CD4-positive, alpha-beta T cell (primary cell): Measurements from ENCODE around the gene HDAC7. TPM values are rescaled to one million over a fixed set of nuclear protein-coding genes. Genes with fewer than 3 reads are reported as not detected.

ENCODE experiments used
- ATAC-seq: fragments of 200-7000 bp; cut with Tn5 transposase; one replicate; pipeline ENCODE4 v1.10.0; 2022; ENCODE audit warnings: mild to moderate bottlenecking; ENCODE audit not compliant: poor library complexity
- CTCF ChIA-PET: fragments of 350-600 bp; sonication (Branson Sonifier 250); formaldehyde crosslinking; loops from one replicate; lab custom pipeline; 2021; ENCODE audit warnings: antibody characterized with exemption, inconsistent platforms; lab: Charles Lee
- POLR2A ChIA-PET: fragments of 350-600 bp; sonication (Branson Sonifier 250); formaldehyde crosslinking; loops from one replicate; lab custom pipeline; 2021; ENCODE audit warnings: antibody characterized with exemption, inconsistent platforms; lab: Charles Lee
- DNase-seq, 14 experiments: peaks; one replicate each; pipeline ENCODE4 v3.0.0-alpha.2; 2013 to 2020; ENCODE audit warnings: mixed read lengths in 2 of 14
- H3K27ac ChIP-seq, 2 donors: one replicate each; pipeline versions ENCODE4 v1.5.1 to v1.7.0; 2013; ENCODE audit warnings: low read length in 2 of 2, low read depth in 1 of 2, mild to moderate bottlenecking in 1 of 2
- H3K27me3 ChIP-seq, 2 experiments: 1 replicate in 1 of 2; 2 replicates in 1 of 2; pipeline versions ENCODE4 v1.6.1 to v1.7.0; 2013; ENCODE audit warnings: low read length in 2 of 2, control low read depth in 1 of 2, mild to moderate bottlenecking in 1 of 2, moderate library complexity in 1 of 2; ENCODE audit not compliant: insufficient read depth in 2 of 2, control insufficient read depth in 1 of 2
- H3K36me3 ChIP-seq: one replicate; pipeline ENCODE4 v1.6.1; 2013; ENCODE audit warnings: low read length, control low read depth; ENCODE audit not compliant: insufficient read depth
- H3K4me1 ChIP-seq: one replicate; pipeline ENCODE4 v1.6.1; 2013; ENCODE audit warnings: low read length, control low read depth; ENCODE audit not compliant: insufficient read depth
- H3K4me3 ChIP-seq: one replicate; pipeline ENCODE4 v1.5.1; 2013; ENCODE audit warnings: mild to moderate bottlenecking, low read length, moderate library complexity
- H3K9me3 ChIP-seq, 2 experiments: 1 replicate in 1 of 2; 2 replicates in 1 of 2; pipeline versions ENCODE4 v1.6.1 to v1.7.0; 2013; ENCODE audit warnings: low read length in 2 of 2, mild to moderate bottlenecking in 2 of 2, control low read depth in 1 of 2, moderate library complexity in 1 of 2; ENCODE audit not compliant: control insufficient read depth in 1 of 2, insufficient read depth in 1 of 2
- H3K27ac Mint-ChIP-seq: one replicate; pipeline ENCODE4 v1.8.0; 2020; ENCODE audit warnings: mixed read lengths
- H3K27me3 Mint-ChIP-seq: one replicate; pipeline ENCODE4 v1.8.0; 2021; ENCODE audit warnings: mixed read lengths
- H3K36me3 Mint-ChIP-seq: one replicate; pipeline ENCODE4 v1.8.0; 2021; ENCODE audit warnings: low read depth, mixed read lengths
- H3K4me1 Mint-ChIP-seq: one replicate; pipeline ENCODE4 v1.8.0; 2021; ENCODE audit warnings: low read depth, mixed read lengths
- H3K4me3 Mint-ChIP-seq: one replicate; pipeline ENCODE4 v1.8.0; 2020; ENCODE audit warnings: mild to moderate bottlenecking, mixed read lengths
- H3K9me3 Mint-ChIP-seq: one replicate; pipeline ENCODE4 v1.8.0; 2020; ENCODE audit warnings: mixed read lengths
- intact Hi-C, 2 experiments: fragments of 100-400 bp; cut with DNase I in 1 of 2; cut with micrococcal nuclease in 1 of 2; formaldehyde crosslinking; loops; one replicate each; pipeline versions ENCODE4 v1.15.1 to v1.9.0; 2023 to 2025; cut with DNase I, micrococcal nuclease
- total RNA-seq, 174 experiments: library from RNA in 2 of 174; stranded (reverse) in 2 of 174; gene quantifications; one replicate each; pipeline ENCODE4 v1.2.3 and lab custom pipeline; 2021 to 2026
- TF ChIP-seq, protein P1 (sequence below): fragments of 200-600 bp; IDR thresholded peaks from one replicate; pipeline ENCODE4 v1.8.0; 2022; ENCODE audit warnings: antibody characterized with exemption, mild to moderate bottlenecking

The HDAC7 gene
- total RNA-seq, 2 experiments from 2014 or later = 116 to 122 TPM

DNA sequence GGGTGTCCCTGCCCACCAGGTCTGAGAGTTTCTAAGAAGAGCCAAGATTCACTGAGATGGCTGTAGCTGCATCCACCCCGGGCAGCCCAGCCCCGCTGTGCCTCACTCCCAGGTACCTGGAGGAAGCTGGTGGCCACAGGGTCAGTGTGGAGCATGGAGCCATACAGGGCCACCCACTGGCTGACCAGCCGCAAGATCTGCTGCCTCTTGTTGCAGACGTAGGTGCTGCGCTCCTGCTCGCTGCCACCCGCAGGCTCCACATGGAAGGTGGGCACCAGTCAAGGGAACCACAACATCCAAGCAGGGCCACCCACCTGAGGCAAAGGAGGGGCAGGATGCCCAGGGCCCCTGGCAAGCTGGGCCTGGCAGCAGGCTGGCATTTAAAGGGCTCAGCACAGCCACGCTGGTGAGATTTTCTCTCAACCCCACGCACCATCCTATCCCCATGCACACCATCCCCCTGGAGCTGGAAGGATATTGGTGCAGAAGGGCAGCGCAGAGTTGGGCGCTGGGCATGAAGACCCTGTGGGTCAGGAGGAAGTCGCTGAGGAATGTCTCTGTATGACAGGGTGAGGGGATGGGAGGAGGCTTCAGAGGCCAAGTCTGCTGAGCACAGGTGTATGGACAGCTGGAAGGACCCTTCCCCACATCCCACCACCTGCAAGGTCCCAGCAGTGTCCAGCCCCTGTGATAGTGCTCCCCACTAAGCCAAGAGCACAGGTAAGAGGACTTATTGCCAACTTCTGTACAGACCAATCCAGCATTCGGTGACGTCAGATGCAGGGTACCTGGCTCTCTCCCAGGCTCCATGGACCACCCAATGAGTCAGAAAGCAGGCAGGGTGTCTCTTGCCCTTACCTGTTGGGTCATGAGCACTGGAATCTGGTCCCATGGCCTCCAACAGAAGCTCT, 71.9 kb downstream of the HDAC7 start:
- H3K27ac ChIP-seq = no peak overlapping the region
- POLR2A ChIA-PET = interaction anchor here (1.8 kb wide), 1 partner anchor 19 kb away, joined by 4 read pairs; no protein-coding TSS in a partner anchor
- no peaks in the 10 kb centered on the region for H3K36me3 Mint-ChIP-seq
- TF ChIP-seq, protein P1, sequence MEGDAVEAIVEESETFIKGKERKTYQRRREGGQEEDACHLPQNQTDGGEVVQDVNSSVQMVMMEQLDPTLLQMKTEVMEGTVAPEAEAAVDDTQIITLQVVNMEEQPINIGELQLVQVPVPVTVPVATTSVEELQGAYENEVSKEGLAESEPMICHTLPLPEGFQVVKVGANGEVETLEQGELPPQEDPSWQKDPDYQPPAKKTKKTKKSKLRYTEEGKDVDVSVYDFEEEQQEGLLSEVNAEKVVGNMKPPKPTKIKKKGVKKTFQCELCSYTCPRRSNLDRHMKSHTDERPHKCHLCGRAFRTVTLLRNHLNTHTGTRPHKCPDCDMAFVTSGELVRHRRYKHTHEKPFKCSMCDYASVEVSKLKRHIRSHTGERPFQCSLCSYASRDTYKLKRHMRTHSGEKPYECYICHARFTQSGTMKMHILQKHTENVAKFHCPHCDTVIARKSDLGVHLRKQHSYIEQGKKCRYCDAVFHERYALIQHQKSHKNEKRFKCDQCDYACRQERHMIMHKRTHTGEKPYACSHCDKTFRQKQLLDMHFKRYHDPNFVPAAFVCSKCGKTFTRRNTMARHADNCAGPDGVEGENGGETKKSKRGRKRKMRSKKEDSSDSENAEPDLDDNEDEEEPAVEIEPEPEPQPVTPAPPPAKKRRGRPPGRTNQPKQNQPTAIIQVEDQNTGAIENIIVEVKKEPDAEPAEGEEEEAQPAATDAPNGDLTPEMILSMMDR = no peak
- no peak overlapping the region for H3K4me3 Mint-ChIP-seq
- no peaks in the 10 kb centered on the region for H3K27me3 ChIP-seq
- DNase-seq (no peak), ATAC-seq (no peak)
- no peaks in the 10 kb centered on the region for H3K9me3 Mint-ChIP-seq
- H3K27me3 Mint-ChIP-seq = no peaks in the 10 kb centered on the region
- no peaks in the 10 kb centered on the region for H3K9me3 ChIP-seq
- intact Hi-C loops = no loop called here
- no peak overlapping the region for H3K27ac Mint-ChIP-seq
- H3K4me1 Mint-ChIP-seq = peaks cover 4% of the 10 kb centered on the region
- no peaks in the 10 kb centered on the region for H3K36me3 ChIP-seq
- CTCF ChIA-PET = no interaction called here
- no peak overlapping the region for H3K4me3 ChIP-seq
- H3K4me1 ChIP-seq = peaks cover 5% of the 10 kb centered on the region

DNA sequence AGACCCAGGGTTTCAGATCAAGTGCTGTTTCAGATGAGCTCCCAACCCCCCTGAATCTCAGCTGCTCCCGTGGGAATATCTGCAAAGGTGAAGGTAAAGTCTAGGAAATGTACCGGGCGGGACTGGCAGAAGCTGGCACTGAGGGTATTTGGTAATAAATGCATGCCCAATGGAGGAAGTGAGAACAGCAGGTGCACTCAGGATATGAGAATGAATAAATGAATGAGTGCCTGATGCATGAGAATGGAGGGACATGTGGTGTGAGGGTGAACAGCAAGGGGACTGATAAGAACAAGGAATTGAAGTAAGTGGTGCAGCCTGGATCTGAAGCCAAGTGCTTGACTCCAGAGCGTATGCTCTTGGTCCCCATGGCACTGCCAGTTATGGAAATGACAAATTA, 72.6 kb downstream of the HDAC7 start:
- Mint-ChIP-seq H3K27ac (no peak overlapping the region), H3K36me3 (no peaks in the 10 kb centered on the region), H3K9me3 (no peaks in the 10 kb centered on the region), H3K27me3 (no peaks in the 10 kb centered on the region), H3K4me3 (no peak overlapping the region), H3K4me1 (peaks cover 11% of the 10 kb centered on the region)
- H3K36me3 ChIP-seq = no peaks in the 10 kb centered on the region
- TF ChIP-seq, protein P1 = no peak
- intact Hi-C loops = no loop called here
- H3K9me3 ChIP-seq = no peaks in the 10 kb centered on the region
- ATAC-seq (no peak), DNase-seq (no peak)
- no peak overlapping the region for H3K27ac ChIP-seq
- H3K27me3 ChIP-seq = no peaks in the 10 kb centered on the region
- no peak overlapping the region for H3K4me3 ChIP-seq
- CTCF ChIA-PET = interaction anchor here (0.5 kb wide), 1 partner anchor 798 kb away, joined by 4 read pairs; no protein-coding TSS in a partner anchor
- H3K4me1 ChIP-seq = peaks cover 11% of the 10 kb centered on the region
- POLR2A ChIA-PET = interaction anchor here (1.8 kb wide), 1 partner anchor 20 kb away, joined by 4 read pairs; no protein-coding TSS in a partner anchor

DNA sequence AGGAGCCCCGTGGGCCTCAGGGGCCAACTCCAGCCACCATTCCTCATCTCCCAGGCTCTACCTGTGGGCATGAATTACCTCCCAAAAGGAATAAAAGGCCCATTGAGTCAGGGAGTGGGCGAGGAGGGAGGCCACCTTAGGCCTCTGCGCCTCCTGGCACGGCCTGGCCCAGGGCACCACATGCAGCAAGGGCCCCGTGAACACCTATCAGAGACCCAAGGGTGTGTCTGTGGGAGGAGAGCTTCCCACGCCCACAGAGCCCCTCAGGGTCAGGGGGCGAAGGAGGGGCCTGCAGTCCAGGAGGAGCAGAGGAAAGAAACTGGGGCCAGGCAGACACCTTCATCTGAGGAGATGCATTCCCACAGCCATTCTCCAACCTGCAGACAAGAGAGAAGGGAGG, 73.2 kb downstream of the HDAC7 start:
- H3K4me3 Mint-ChIP-seq = no peak overlapping the region
- H3K36me3 Mint-ChIP-seq = no peaks in the 10 kb centered on the region
- Histone ChIP-seq H3K4me3 (no peak overlapping the region), H3K27ac (no peak overlapping the region), H3K4me1 (peaks cover 17% of the 10 kb centered on the region), H3K9me3 (no peaks in the 10 kb centered on the region), H3K36me3 (no peaks in the 10 kb centered on the region), H3K27me3 (no peaks in the 10 kb centered on the region)
- ATAC-seq = no peak
- ChIA-PET POLR2A (no interaction called here), CTCF (interaction anchor here (0.5 kb wide), 1 partner anchor 799 kb away, joined by 4 read pairs; no protein-coding TSS in a partner anchor)
- intact Hi-C loops = no loop called here
- no peaks in the 10 kb centered on the region for H3K9me3 Mint-ChIP-seq
- peaks cover 17% of the 10 kb centered on the region for H3K4me1 Mint-ChIP-seq
- no peaks in the 10 kb centered on the region for H3K27me3 Mint-ChIP-seq
- TF ChIP-seq, protein P1 = no peak
- DNase-seq = no peak
- H3K27ac Mint-ChIP-seq = no peak overlapping the region
